ENCODE results near the gene ADCK1. TPM values are rescaled to one million over a fixed set of nuclear protein-coding genes. Genes with fewer than 3 reads are reported as not detected.

ADCK1 gene
- total RNA-seq, 1 experiment from 2014 or later, result 10.1 TPM

DNA sequence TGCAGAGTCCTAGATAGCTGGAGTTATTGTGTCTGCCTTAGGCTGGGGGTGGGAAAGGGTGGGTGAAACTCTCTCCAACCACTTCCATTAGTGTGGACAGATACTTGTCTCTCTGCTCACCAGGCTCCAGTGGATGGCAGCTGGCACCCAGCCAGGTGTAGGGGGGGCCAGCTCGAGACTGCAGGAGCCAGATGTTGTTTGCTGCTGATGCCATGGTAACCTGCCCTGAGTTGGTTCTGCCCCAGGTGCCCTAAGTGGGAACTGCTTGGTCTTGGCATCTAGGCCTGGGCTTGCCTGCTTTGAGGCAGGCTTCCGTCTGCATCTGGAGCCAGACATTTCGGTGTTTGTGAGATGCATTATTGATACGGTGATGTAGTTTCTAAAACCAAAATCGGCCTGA is 82.2 kb downstream of the ADCK1 start:
- Histone ChIP-seq H3K4me1 (ENCODE audit: control insufficient read depth, insufficient read depth, low read length) (no peaks in the 10 kb centered on the region), H3K27me3 (ENCODE audit: control insufficient read depth, insufficient read depth, low read length) (no peaks in the 10 kb centered on the region), H3K9me3 (ENCODE audit: control insufficient read depth, insufficient read depth, low read depth, low read length) (no peaks in the 10 kb centered on the region), H3K4me3 (ENCODE audit: low read depth in 2 of 2, low read length in 2 of 2) (no peak overlapping the region), H3K27ac (ENCODE audit: low read length) (no peak overlapping the region), H3K36me3 (ENCODE audit: control insufficient read depth, insufficient read depth, low read length) (no peaks in the 10 kb centered on the region)
- ChIA-PET CTCF (no interaction called here), POLR2A (no interaction called here)
- BruUV-seq (replicated peaks), result no TSS peak
- TF ChIP-seq POLR2AphosphoS5 (IDR thresholded peaks at IDR 0.05; ENCODE audit: low read depth, low read length) (no peak), TCF7L2 (IDR thresholded peaks at IDR 0.05; ENCODE audit: low read depth, low read length) (no peak), SIN3A (IDR thresholded peaks at IDR 0.05; ENCODE audit: borderline replicate concordance, insufficient read depth, low read depth, low read length) (no peak)
- TF ChIP-seq, protein P1, sequence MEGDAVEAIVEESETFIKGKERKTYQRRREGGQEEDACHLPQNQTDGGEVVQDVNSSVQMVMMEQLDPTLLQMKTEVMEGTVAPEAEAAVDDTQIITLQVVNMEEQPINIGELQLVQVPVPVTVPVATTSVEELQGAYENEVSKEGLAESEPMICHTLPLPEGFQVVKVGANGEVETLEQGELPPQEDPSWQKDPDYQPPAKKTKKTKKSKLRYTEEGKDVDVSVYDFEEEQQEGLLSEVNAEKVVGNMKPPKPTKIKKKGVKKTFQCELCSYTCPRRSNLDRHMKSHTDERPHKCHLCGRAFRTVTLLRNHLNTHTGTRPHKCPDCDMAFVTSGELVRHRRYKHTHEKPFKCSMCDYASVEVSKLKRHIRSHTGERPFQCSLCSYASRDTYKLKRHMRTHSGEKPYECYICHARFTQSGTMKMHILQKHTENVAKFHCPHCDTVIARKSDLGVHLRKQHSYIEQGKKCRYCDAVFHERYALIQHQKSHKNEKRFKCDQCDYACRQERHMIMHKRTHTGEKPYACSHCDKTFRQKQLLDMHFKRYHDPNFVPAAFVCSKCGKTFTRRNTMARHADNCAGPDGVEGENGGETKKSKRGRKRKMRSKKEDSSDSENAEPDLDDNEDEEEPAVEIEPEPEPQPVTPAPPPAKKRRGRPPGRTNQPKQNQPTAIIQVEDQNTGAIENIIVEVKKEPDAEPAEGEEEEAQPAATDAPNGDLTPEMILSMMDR (IDR thresholded peaks at IDR 0.05), result no peak
- TF ChIP-seq, protein P2, sequence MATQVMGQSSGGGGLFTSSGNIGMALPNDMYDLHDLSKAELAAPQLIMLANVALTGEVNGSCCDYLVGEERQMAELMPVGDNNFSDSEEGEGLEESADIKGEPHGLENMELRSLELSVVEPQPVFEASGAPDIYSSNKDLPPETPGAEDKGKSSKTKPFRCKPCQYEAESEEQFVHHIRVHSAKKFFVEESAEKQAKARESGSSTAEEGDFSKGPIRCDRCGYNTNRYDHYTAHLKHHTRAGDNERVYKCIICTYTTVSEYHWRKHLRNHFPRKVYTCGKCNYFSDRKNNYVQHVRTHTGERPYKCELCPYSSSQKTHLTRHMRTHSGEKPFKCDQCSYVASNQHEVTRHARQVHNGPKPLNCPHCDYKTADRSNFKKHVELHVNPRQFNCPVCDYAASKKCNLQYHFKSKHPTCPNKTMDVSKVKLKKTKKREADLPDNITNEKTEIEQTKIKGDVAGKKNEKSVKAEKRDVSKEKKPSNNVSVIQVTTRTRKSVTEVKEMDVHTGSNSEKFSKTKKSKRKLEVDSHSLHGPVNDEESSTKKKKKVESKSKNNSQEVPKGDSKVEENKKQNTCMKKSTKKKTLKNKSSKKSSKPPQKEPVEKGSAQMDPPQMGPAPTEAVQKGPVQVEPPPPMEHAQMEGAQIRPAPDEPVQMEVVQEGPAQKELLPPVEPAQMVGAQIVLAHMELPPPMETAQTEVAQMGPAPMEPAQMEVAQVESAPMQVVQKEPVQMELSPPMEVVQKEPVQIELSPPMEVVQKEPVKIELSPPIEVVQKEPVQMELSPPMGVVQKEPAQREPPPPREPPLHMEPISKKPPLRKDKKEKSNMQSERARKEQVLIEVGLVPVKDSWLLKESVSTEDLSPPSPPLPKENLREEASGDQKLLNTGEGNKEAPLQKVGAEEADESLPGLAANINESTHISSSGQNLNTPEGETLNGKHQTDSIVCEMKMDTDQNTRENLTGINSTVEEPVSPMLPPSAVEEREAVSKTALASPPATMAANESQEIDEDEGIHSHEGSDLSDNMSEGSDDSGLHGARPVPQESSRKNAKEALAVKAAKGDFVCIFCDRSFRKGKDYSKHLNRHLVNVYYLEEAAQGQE (IDR thresholded peaks at IDR 0.05; ENCODE audit: insufficient read depth in 1 of 2, low read depth in 2 of 2, low read length in 1 of 2), result no peak
- intact Hi-C loops (cut with micrococcal nuclease; ENCODE audit: unreplicated experiment) (no loop called here), in situ Hi-C loops (cut with HindIII; ENCODE audit: low pct_unique_long_range_greater_than_20kb, low sequenced_read_pairs) (no loop called here)
- ATAC-seq (no peak), DNase-seq (ENCODE audit: low read depth, low spot score) (no peak)

DNA sequence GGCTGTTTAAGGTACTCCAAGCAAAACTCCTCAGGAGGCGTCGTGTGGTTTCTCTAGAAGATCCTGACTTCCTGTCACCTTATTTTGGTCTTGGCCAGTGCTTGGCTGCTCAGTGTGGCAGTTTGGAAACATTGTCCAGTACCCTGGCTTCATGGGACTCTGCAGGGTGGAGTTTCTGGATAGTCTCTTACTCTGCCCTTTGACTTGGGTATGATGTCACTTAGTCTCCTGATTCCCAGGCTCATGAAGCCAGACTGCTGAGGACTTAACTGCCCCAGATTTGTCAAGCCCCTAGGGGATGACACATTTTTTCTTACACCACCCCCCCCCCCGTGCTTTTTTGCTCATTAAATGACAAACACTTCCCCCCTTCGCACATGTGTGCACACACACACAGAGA is 82.7 kb downstream of the ADCK1 start:
- DNase-seq (ENCODE audit: low read depth, low spot score) (no peak), ATAC-seq (no peak)
- no peaks in the 10 kb centered on the region for H3K9me3 ChIP-seq (ENCODE audit: control insufficient read depth, insufficient read depth, low read depth, low read length)
- H3K27ac ChIP-seq (ENCODE audit: low read length), result no peak overlapping the region
- POLR2A ChIA-PET, result no interaction called here
- intact Hi-C loops (cut with micrococcal nuclease; ENCODE audit: unreplicated experiment) (no loop called here), in situ Hi-C loops (cut with HindIII; ENCODE audit: low pct_unique_long_range_greater_than_20kb, low sequenced_read_pairs) (no loop called here)
- CTCF ChIA-PET, result no interaction called here
- no peak overlapping the region for H3K4me3 ChIP-seq (ENCODE audit: low read depth in 2 of 2, low read length in 2 of 2)
- no peaks in the 10 kb centered on the region for H3K36me3 ChIP-seq (ENCODE audit: control insufficient read depth, insufficient read depth, low read length)
- BruUV-seq (replicated peaks), result no TSS peak
- H3K27me3 ChIP-seq (ENCODE audit: control insufficient read depth, insufficient read depth, low read length), result no peaks in the 10 kb centered on the region
- TF ChIP-seq, protein P1 (IDR thresholded peaks at IDR 0.05), result no peak
- TF ChIP-seq POLR2AphosphoS5 (IDR thresholded peaks at IDR 0.05; ENCODE audit: low read depth, low read length) (no peak), TCF7L2 (IDR thresholded peaks at IDR 0.05; ENCODE audit: low read depth, low read length) (no peak), SIN3A (IDR thresholded peaks at IDR 0.05; ENCODE audit: borderline replicate concordance, insufficient read depth, low read depth, low read length) (no peak)
- TF ChIP-seq, protein P2 (IDR thresholded peaks at IDR 0.05; ENCODE audit: insufficient read depth in 1 of 2, low read depth in 2 of 2, low read length in 1 of 2), result no peak
- no peaks in the 10 kb centered on the region for H3K4me1 ChIP-seq (ENCODE audit: control insufficient read depth, insufficient read depth, low read length)
